T-helper 2 cell (primary cell): ENCODE measurements around the gene FAHD1.

Experiments used
- DNase-seq, 5 experiments: peaks; one replicate each; pipeline versions ENCODE4 v3.0.0 to v3.0.0-alpha.2; 2012 to 2022

Gene FAHD1

DNA sequence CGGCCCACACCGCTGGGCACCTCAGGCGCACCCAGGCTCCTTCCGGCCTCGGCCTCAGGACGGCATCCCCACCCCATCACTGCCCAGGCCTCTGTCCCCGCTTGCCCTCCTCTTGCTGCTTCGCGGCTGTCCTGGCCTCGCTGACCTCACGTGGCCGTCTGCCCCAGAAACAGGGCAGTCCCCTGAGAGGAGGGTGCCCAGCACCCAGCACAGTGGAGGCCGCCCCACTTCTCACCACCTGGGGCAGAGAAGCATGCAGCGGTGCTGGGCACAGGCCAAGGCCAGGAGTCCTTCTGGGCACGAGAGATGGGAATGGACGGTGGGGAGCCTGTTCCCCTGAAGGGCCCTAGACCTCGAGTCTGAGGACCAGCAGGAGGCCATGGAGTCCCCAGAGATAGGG, 9.3 kb upstream of the FAHD1 start:
- DNase-seq, result no peak

DNA sequence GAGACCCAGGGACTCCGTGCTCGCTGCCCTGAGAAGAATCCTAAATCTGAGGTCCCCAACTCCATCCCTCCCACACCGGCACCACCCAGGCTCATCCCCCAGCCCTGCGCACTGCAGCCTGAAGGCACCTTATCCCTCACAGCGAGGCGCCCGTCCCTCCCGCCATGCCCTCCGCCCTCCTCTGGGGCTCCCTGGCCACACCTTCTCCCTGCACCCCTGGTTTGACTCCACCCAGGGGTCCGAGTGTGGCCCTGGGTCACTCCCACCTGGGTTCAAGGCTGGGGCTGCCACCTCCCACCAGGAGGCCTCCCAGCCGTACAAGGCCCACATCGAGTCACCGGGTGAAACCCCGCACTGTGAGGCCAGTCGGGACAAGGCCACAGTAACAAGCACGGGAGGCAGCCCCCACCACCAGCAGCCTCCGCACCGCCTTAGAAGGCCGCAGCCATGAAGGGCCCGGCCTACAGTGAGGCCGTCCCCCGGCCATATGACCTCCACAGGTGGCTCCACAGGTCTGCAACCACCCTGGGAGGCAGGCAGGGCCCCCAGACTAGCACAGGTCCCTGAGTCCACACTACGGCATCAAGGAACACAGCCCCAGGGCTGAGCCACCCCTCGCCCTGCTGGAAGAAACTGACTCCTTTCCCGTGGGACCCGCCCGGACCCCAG, 8.7 kb upstream of the FAHD1 start:
- no peak for DNase-seq

- DNase-seq, result no peak
Observed at GRCh38 chr16:1818873-1819525, 8.0 kb upstream of the FAHD1 start.

- no peak for DNase-seq
Observed at GRCh38 chr16:1819611-1820010, 7.4 kb upstream of the FAHD1 start.

DNA sequence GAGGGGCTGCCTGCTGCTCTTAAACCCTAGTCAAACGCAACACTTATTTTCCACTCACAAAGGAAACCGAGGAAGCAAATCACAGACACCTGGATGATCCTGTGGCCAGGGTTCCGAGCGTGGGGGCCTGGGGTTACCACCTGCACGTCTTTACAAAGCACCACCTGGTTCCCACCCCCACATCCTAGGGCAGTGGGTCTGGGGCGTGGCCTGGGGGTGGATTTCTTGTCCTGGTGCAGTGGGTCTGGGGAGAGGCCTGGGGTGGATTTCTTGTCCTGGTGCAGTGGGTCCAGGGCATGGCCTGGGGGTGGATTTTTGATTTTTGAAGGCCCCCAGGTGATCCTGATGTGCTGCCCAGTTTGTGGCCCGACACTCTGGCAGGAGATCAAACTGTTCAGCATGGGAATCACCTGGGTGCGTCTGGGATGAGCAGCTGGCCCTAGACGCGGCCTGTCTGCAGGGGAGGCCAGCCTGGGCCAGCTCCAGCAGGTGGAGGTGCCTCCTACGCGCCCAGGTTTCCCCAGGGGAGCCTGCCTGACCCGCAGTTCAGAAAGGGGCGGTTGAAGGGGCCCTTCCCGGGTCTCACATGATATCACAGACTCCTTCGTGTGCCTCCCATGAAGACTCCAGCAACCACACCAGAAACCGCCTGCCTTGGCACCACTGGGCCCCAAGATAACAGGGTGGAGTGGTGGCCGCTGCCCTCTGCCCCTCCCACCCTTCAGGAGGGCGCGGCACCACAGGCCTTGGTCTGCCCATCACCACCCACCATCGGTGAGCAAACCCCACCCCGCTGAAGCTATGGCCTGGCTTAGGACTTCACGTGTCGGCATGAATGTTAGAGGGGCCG, 6.7 kb upstream of the FAHD1 start:
- no peak for DNase-seq

- no peak for DNase-seq
Observed at GRCh38 chr16:1820946-1821290, 6.1 kb upstream of the FAHD1 start.

GRCh38 chr16:1821861-1822611, 5.0 kb upstream of the FAHD1 start:
- DNase-seq, result no peak

DNA sequence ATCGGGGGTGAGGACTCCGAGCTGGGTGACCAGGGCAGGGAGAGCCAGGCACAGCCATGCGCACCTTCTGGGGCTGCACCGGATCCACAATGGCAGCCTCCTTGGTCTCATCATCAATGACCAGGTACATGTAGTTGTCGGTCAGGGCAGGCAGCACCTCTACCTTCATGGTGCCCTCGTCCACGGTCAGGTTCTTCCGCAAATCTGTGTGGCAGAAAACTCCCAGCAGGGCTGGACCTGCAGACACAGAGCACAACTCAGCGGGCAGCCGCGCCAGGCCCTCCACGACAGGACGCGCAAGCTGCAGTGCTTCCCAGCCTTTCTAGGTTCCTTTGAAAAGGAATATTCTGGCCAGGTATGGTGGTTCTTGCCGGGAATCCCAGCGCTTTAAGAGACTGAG, 4.2 kb upstream of the FAHD1 start:
- no peak for DNase-seq

GRCh38 chr16:1823821-1824220, 3.2 kb upstream of the FAHD1 start:
- DNase-seq, result peak in 1 of 5 experiments; percentile 43

DNA sequence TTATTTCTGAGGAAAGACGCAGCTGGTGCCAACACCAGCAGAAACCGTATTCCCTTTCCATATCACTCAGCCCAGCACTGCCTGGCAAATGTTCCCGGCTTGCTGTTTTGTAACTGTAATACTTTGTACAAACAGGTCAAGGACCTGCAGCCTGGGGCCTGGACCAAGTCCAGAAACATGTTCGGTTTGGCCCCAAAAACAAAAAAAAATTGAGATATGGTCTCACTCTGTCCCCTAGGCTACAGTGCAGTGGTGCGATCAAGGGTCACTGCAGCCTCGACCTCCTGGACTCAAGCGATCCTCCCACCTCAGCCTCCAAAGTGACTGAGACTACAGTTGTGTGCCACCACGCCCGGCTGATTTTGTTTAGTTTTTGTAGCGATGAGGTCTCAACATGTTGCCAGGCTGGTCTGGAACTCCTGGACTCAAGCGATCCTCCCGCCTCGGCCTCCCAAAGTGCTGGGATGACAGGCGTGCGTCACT, 1.6 kb upstream of the FAHD1 start:
- DNase-seq, result no peak

- peak; percentile 52 to 88 (median 69) for DNase-seq
Observed at GRCh38 chr16:1825864-1826690, 929 bp upstream of the FAHD1 start.

DNA sequence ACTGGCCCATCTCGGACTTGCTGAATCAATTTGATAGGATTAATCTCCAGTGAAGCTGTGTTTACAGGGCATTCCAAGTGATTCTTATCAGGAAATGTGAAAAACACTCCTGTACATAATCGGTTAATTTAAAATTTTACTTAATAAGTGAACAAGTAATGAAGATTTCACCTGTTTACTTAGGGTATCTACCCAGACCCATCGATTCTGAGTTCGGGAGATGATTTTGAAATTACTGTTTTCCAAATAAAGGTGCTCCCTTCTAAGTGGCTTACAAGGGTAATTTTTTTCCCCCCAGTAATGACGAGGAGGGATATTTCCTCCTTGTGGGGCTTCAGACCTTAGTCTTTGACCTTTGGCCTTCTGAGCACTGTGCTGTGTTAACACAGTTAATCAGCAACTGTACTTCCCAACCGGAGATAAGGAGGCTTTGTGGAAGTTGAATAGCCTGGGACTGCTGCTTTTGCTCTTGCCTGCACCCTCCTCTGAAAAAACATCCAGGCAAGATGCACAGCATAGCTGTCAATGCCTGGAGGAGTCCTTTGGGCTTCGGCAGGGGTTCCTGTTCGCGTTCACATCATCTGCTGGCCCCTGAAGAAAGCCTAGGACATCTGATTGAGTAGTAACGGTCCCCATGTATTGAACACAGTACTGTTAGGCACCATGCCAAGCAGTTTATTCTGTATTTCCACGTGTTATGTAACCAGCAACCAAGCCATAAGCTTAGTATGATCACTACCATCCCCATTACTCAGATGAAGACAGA, 1.8 kb downstream of the FAHD1 start:
- DNase-seq, result no peak

DNA sequence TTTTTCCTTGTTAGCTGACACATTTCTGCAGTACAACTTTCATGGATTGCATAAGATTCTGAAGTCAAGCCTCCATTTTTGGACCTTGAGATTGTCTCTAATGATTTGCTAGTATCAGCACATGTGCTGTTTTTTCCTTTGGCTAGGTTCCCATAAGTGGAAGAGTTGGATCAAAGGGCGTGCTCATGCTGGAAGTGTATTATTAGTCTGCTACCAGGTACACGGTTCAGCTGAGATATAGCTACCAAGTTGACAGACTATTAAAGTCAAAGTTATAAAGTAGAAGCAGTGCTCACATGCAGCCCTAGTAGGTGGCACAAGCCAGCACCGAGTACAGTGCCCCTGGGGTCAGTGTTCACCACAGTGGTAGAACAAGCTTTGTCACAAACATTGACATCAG, 3.2 kb downstream of the FAHD1 start:
- no peak for DNase-seq

GRCh38 chr16:1831186-1832075, 4.4 kb downstream of the FAHD1 start:
- DNase-seq, result no peak

- DNase-seq, result no peak
Observed at GRCh38 chr16:1832838-1833454, 5.9 kb downstream of the FAHD1 start.

DNA sequence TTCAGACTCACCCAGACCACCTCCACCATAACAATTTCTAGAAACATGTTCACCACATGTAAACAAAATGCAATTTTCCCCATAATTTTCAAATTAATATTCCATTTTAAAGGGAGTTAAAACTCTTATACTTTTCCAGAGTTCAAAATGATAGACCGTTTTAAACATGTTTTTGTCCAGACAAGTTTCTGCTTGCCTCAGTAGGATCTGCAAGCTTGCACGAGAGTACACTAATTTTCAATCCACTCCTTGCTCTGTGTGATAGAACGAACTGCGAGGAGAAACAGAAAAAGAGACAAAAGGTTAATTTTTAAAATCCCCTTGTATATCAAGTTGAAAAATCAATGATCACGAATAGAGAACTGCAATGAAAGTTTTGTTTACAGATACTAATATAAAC, 7.1 kb downstream of the FAHD1 start:
- no peak for DNase-seq

- no peak for DNase-seq
Observed at GRCh38 chr16:1839554-1839953, 12.5 kb downstream of the FAHD1 start.

- no peak for DNase-seq
Observed at GRCh38 chr16:1845985-1846384, 19.0 kb downstream of the FAHD1 start.

GRCh38 chr16:1846416-1846815, 19.4 kb downstream of the FAHD1 start:
- no peak for DNase-seq

DNA sequence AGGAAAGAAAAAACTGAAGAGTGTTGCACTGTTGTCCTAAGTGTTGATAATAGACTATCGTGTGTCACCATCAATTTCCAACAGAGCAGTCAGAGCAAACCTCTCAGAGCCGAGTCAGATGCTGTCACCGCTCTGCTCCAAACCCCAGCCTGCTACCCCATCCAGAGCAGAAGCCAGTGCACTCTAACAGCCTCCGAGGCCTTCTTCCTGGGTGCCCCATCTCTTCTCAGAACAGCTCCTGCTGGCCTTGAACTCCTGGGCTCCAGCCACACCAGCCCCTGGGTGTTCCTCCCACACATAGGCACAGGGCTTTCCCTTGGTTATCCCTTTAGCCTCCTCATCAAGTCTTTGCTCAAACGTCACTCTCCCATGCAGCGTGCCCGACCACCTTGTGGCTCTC, 24.0 kb downstream of the FAHD1 start:
- no peak for DNase-seq
